ENCODE data around the gene KCNQ2. TPM values are rescaled to one million over a fixed set of nuclear protein-coding genes. Genes with fewer than 3 reads are reported as not detected.

KCNQ2 gene
- total RNA-seq, 1 donor from 2014 or later, result 354 TPM

- peaks cover 22% of the 10 kb centered on the region for H3K9me3 Mint-ChIP-seq (ENCODE audit: unreplicated experiment)
- H3K27me3 Mint-ChIP-seq (ENCODE audit: unreplicated experiment), result peaks cover 18% of the 10 kb centered on the region
- TF ChIP-seq CTCF (IDR thresholded peaks at IDR 0.05; ENCODE audit: partially characterized antibody, unreplicated experiment), result no peak
- peaks cover 22% of the 10 kb centered on the region for H3K36me3 Mint-ChIP-seq (ENCODE audit: unreplicated experiment)
- H3K27ac Mint-ChIP-seq (ENCODE audit: unreplicated experiment), result no peak overlapping the region
- DNase-seq, result no peak
- no peak overlapping the region for H3K4me3 Mint-ChIP-seq (ENCODE audit: unreplicated experiment)
- H3K4me1 Mint-ChIP-seq (ENCODE audit: low read depth, unreplicated experiment), result peaks cover 15% of the 10 kb centered on the region
Measured at GRCh38 chr20:63422653-63423052, 49.8 kb downstream of the KCNQ2 start.

GRCh38 chr20:63421913-63422312 lies 50.5 kb downstream of the KCNQ2 start:
- Mint-ChIP-seq H3K36me3 (ENCODE audit: unreplicated experiment) (peaks cover 21% of the 10 kb centered on the region), H3K4me3 (ENCODE audit: unreplicated experiment) (no peak overlapping the region), H3K27me3 (ENCODE audit: unreplicated experiment) (peaks cover 23% of the 10 kb centered on the region), H3K27ac (ENCODE audit: unreplicated experiment) (no peak overlapping the region), H3K9me3 (ENCODE audit: unreplicated experiment) (peaks cover 22% of the 10 kb centered on the region), H3K4me1 (ENCODE audit: low read depth, unreplicated experiment) (peaks cover 21% of the 10 kb centered on the region)
- TF ChIP-seq CTCF (IDR thresholded peaks at IDR 0.05; ENCODE audit: partially characterized antibody, unreplicated experiment), result no peak
- no peak for DNase-seq

- no peak for TF ChIP-seq CTCF (IDR thresholded peaks at IDR 0.05; ENCODE audit: partially characterized antibody, unreplicated experiment)
- DNase-seq, result no peak
- no peak overlapping the region for H3K4me3 Mint-ChIP-seq (ENCODE audit: unreplicated experiment)
- H3K27ac Mint-ChIP-seq (ENCODE audit: unreplicated experiment), result no peak overlapping the region
- H3K9me3 Mint-ChIP-seq (ENCODE audit: unreplicated experiment), result peaks cover 21% of the 10 kb centered on the region
- peaks cover 24% of the 10 kb centered on the region for H3K27me3 Mint-ChIP-seq (ENCODE audit: unreplicated experiment)
- H3K4me1 Mint-ChIP-seq (ENCODE audit: low read depth, unreplicated experiment), result peaks cover 27% of the 10 kb centered on the region
- peaks cover 14% of the 10 kb centered on the region for H3K36me3 Mint-ChIP-seq (ENCODE audit: unreplicated experiment)
Measured at GRCh38 chr20:63421094-63421692, 51.3 kb downstream of the KCNQ2 start.

- Mint-ChIP-seq H3K27ac (ENCODE audit: unreplicated experiment) (no peak overlapping the region), H3K36me3 (ENCODE audit: unreplicated experiment) (peaks cover 11% of the 10 kb centered on the region), H3K9me3 (ENCODE audit: unreplicated experiment) (peaks cover 21% of the 10 kb centered on the region), H3K4me1 (ENCODE audit: low read depth, unreplicated experiment) (peaks cover 28% of the 10 kb centered on the region), H3K27me3 (ENCODE audit: unreplicated experiment) (peaks cover 24% of the 10 kb centered on the region), H3K4me3 (ENCODE audit: unreplicated experiment) (no peak overlapping the region)
- no peak for TF ChIP-seq CTCF (IDR thresholded peaks at IDR 0.05; ENCODE audit: partially characterized antibody, unreplicated experiment)
- no peak for DNase-seq
Measured at GRCh38 chr20:63420359-63421093, 51.9 kb downstream of the KCNQ2 start.

GRCh38 chr20:63419299-63419698 lies 53.2 kb downstream of the KCNQ2 start:
- peaks cover 20% of the 10 kb centered on the region for H3K4me1 Mint-ChIP-seq (ENCODE audit: low read depth, unreplicated experiment)
- peaks cover 14% of the 10 kb centered on the region for H3K9me3 Mint-ChIP-seq (ENCODE audit: unreplicated experiment)
- no peaks in the 10 kb centered on the region for H3K36me3 Mint-ChIP-seq (ENCODE audit: unreplicated experiment)
- no peak overlapping the region for H3K27ac Mint-ChIP-seq (ENCODE audit: unreplicated experiment)
- H3K27me3 Mint-ChIP-seq (ENCODE audit: unreplicated experiment), result peaks cover 20% of the 10 kb centered on the region
- no peak for DNase-seq
- no peak for TF ChIP-seq CTCF (IDR thresholded peaks at IDR 0.05; ENCODE audit: partially characterized antibody, unreplicated experiment)
- H3K4me3 Mint-ChIP-seq (ENCODE audit: unreplicated experiment), result no peak overlapping the region
